Mesenchymal stem cell (in vitro differentiated cells and primary cell): Measurements from ENCODE around the gene TRMT61A.

Experiments used
- DNase-seq: peaks from one replicate; pipeline ENCODE4 v3.0.0-alpha.2; 2013
- H2AFZ ChIP-seq: one replicate; pipeline ENCODE4 v1.6.1; 2013; ENCODE audit warnings: low read depth, mild to moderate bottlenecking, control low read depth, inconsistent platforms, low read length, moderate library complexity
- H2AK5ac ChIP-seq: 2 replicates; pipeline ENCODE4 v1.6.1; 2013; ENCODE audit warnings: low read length, moderate library complexity, mild to moderate bottlenecking, inconsistent platforms; ENCODE audit not compliant: severe bottlenecking
- H2BK120ac ChIP-seq: one replicate; pipeline ENCODE4 v1.6.1; 2013; ENCODE audit warnings: low read depth, mild to moderate bottlenecking, inconsistent platforms, low read length, moderate library complexity
- H2BK12ac ChIP-seq, 2 experiments: one replicate each; pipeline ENCODE4 v1.6.1; 2013; ENCODE audit warnings: inconsistent platforms in 2 of 2, low read length in 2 of 2, mild to moderate bottlenecking in 2 of 2, moderate library complexity in 2 of 2, control low read depth in 1 of 2
- H2BK15ac ChIP-seq: one replicate; pipeline ENCODE4 v1.6.1; 2013; ENCODE audit warnings: mild to moderate bottlenecking, low read depth, inconsistent platforms; ENCODE audit not compliant: poor library complexity, severe bottlenecking
- H2BK5ac ChIP-seq: 2 replicates; pipeline ENCODE4 v1.6.1; 2013; ENCODE audit warnings: low read depth, mild to moderate bottlenecking, low read length, control low read depth, inconsistent platforms; ENCODE audit not compliant: poor library complexity, severe bottlenecking
- H3K14ac ChIP-seq, 2 experiments: one replicate each; pipeline ENCODE4 v1.6.1; 2013; ENCODE audit warnings: inconsistent platforms in 2 of 2, low read length in 2 of 2, control low read depth in 1 of 2, mild to moderate bottlenecking in 1 of 2, moderate library complexity in 1 of 2
- H3K18ac ChIP-seq, 2 experiments: one replicate each; pipeline ENCODE4 v1.6.1; 2013; ENCODE audit warnings: inconsistent platforms in 2 of 2, low read length in 2 of 2, control low read depth in 1 of 2, low read depth in 1 of 2, mild to moderate bottlenecking in 1 of 2
- H3K23ac ChIP-seq, 2 experiments: one replicate each; pipeline ENCODE4 v1.6.1; 2013; ENCODE audit warnings: inconsistent platforms in 2 of 2, low read length in 2 of 2, mild to moderate bottlenecking in 2 of 2, moderate library complexity in 2 of 2, control low read depth in 1 of 2
- H3K27ac ChIP-seq: 2 replicates; pipeline ENCODE4 v1.5.1; 2013; ENCODE audit warnings: mild to moderate bottlenecking, moderate library complexity, low read length, control low read depth, inconsistent platforms; ENCODE audit not compliant: poor library complexity, severe bottlenecking
- H3K27me3 ChIP-seq, 2 experiments: 2 replicates each; pipeline versions ENCODE4 v1.6.1 to v1.7.0; 2013; ENCODE audit warnings: low read length in 2 of 2, mild to moderate bottlenecking in 2 of 2, moderate library complexity in 2 of 2, control low read depth in 1 of 2, inconsistent platforms in 1 of 2; ENCODE audit not compliant: control insufficient read depth in 1 of 2, insufficient read depth in 1 of 2
- H3K36me3 ChIP-seq, 2 experiments: 2 replicates each; pipeline versions ENCODE4 v1.6.1 to v1.7.0; 2013; ENCODE audit warnings: low read length in 2 of 2, control low read depth in 1 of 2, inconsistent platforms in 1 of 2, low read depth in 1 of 2, mild to moderate bottlenecking in 1 of 2; ENCODE audit not compliant: insufficient read depth in 2 of 2, control insufficient read depth in 1 of 2
- H3K4ac ChIP-seq, 2 experiments: one replicate each; pipeline ENCODE4 v1.6.1; 2013; ENCODE audit warnings: inconsistent platforms in 2 of 2, low read length in 2 of 2, mild to moderate bottlenecking in 2 of 2, moderate library complexity in 2 of 2, control low read depth in 1 of 2, low read depth in 1 of 2
- H3K4me1 ChIP-seq: 2 replicates; pipeline ENCODE4 v1.6.1; 2013; ENCODE audit warnings: low read depth, low read length, control low read depth; ENCODE audit not compliant: control insufficient read depth, insufficient read depth
- H3K4me2 ChIP-seq: 2 replicates; pipeline ENCODE4 v1.6.1; 2013; ENCODE audit warnings: low read length, mild to moderate bottlenecking, inconsistent platforms; ENCODE audit not compliant: poor library complexity, severe bottlenecking
- H3K4me3 ChIP-seq, 2 experiments: 2 replicates each; pipeline versions ENCODE4 v1.5.1 to v1.7.0; 2013; ENCODE audit warnings: low read length in 2 of 2, mild to moderate bottlenecking in 2 of 2, control low read depth in 1 of 2, low read depth in 1 of 2; ENCODE audit not compliant: insufficient read depth in 1 of 2
- H3K79me1 ChIP-seq: replicated peaks from 2 replicates; pipeline ENCODE4 v1.6.1; 2013; ENCODE audit warnings: mild to moderate bottlenecking, control low read depth, low read length, inconsistent platforms; ENCODE audit not compliant: poor library complexity, severe bottlenecking
- H3K9ac ChIP-seq: 2 replicates; pipeline ENCODE4 v1.7.0; 2013; ENCODE audit warnings: mild to moderate bottlenecking, low read length, moderate library complexity
- H3K9me3 ChIP-seq: 2 replicates; pipeline ENCODE4 v1.7.0; 2013; ENCODE audit warnings: mild to moderate bottlenecking, low read length; ENCODE audit not compliant: control insufficient read depth
- H4K8ac ChIP-seq: one replicate; pipeline ENCODE4 v1.6.1; 2013; ENCODE audit warnings: inconsistent platforms, mild to moderate bottlenecking, low read length, moderate library complexity
- H4K91ac ChIP-seq: one replicate; pipeline ENCODE4 v1.6.1; 2013; ENCODE audit warnings: mild to moderate bottlenecking, low read length, inconsistent platforms
- WGBS: methylation state at CpG from one replicate; pipeline ENCODE4 v1.1.7; 2013; ENCODE audit warnings: mixed read lengths; 5-methylcytosine and 5-hydroxymethylcytosine counted together

TRMT61A gene

DNA sequence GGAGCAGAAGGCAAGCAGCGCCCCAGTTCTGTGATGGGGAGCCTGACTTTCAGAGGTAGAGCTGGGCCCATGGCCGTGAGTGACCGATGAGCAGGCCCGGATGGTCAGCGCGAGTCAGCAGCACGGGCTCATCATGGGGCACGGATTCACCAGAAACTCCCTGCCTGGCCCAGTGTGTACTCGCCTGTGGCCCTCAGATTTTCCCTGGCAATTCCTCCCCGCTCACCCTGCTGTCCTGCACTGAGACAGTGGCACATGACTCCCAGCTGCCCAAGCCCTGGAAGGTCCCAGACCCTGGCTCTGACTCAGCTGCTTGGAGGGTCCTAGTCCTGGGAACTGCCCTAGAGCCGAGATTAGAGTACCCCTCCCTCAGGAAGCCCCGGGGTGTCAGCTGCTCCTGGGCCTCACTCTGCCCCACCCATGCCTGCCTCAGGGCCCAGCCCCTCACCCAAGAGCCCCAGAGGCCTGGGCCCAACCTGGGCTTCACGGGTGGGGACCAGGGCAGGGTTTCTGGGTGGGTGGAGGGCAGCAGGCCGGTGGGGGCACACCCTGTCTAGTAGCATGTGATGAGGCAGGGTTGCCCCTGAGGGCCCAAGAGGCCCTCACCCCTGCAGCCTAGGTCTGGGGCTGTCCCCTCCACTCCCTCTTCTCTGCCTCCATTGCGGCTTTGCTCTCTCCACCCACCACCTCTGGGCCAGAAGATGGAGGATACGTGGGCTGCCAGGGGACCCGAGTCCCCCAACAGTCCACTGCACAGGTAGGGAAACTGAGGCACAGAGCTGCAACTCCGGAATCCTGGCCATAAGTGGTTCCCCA is 8.4 kb downstream of the TRMT61A start:
- no peak overlapping the region for H2AFZ ChIP-seq
- no peak overlapping the region for H2BK120ac ChIP-seq
- H2BK12ac ChIP-seq, result no peak overlapping the region
- H3K23ac ChIP-seq, result no peak overlapping the region
- no peak overlapping the region for H3K14ac ChIP-seq
- H3K9ac ChIP-seq, result peak overlapping the region; percentile 66
- WGBS, result 87% methylated on average over 15 of the region's 18 CpGs
- H3K79me1 ChIP-seq, result peaks cover 3% of the 10 kb centered on the region
- H4K91ac ChIP-seq, result peak overlapping the region; percentile 43
- H2BK15ac ChIP-seq, result no peak overlapping the region
- no peaks in the 10 kb centered on the region for H3K9me3 ChIP-seq
- H2AK5ac ChIP-seq, result no peak overlapping the region
- H2BK5ac ChIP-seq, result no peak overlapping the region
- peak; percentile 23 for DNase-seq
- H3K4me2 ChIP-seq, result no peak overlapping the region
- H3K27ac ChIP-seq, result no peak overlapping the region
- H3K4ac ChIP-seq, result no peak overlapping the region
- H3K4me3 ChIP-seq, result no peak overlapping the region
- H4K8ac ChIP-seq, result no peak overlapping the region
- H3K4me1 ChIP-seq, result peaks cover 46% of the 10 kb centered on the region
- H3K27me3 ChIP-seq, result no peaks in the 10 kb centered on the region
- peak overlapping the region in 1 of 2 experiments; percentile 23 for H3K18ac ChIP-seq
- peaks cover 5 to 53% of the 10 kb centered on the region in 2 experiments for H3K36me3 ChIP-seq

- Histone ChIP-seq H3K18ac (no peak overlapping the region), H3K9ac (peak overlapping the region; percentile 22), H3K4me1 (peaks cover 53% of the 10 kb centered on the region), H2AK5ac (no peak overlapping the region), H3K14ac (no peak overlapping the region), H3K27me3 (no peaks in the 10 kb centered on the region), H2BK15ac (peak overlapping the region; percentile 39), H4K91ac (peak overlapping the region; percentile 18), H2BK12ac (no peak overlapping the region), H2BK5ac (no peak overlapping the region), H3K27ac (no peak overlapping the region), H3K23ac (no peak overlapping the region), H3K4me2 (no peak overlapping the region), H3K79me1 (no peaks in the 10 kb centered on the region), H3K4ac (no peak overlapping the region), H3K36me3 (peaks cover 0 to 42% of the 10 kb centered on the region in 2 experiments), H3K4me3 (no peak overlapping the region), H4K8ac (no peak overlapping the region), H2BK120ac (no peak overlapping the region), H2AFZ (no peak overlapping the region), H3K9me3 (no peaks in the 10 kb centered on the region)
- no peak for DNase-seq
- WGBS, result 80% methylated on average over 30 of the region's 30 CpGs
Measured at GRCh38 chr14:103538291-103539055, 9.5 kb downstream of the TRMT61A start.

GRCh38 chr14:103539056-103539825 is 10.2 kb downstream of the TRMT61A start:
- no peak for DNase-seq

More at GRCh38 chr14:103539056-103539825, 10.2 kb downstream of the TRMT61A start:
- peak overlapping the region; percentile 22 for H3K9ac ChIP-seq
- no peak overlapping the region for H3K4ac ChIP-seq
- no peak overlapping the region for H3K14ac ChIP-seq
- no peak overlapping the region for H3K4me3 ChIP-seq
- peak overlapping the region; percentile 40 for H2AK5ac ChIP-seq
- H3K18ac ChIP-seq, result no peak overlapping the region
- H3K36me3 ChIP-seq, result peaks cover 0 to 38% of the 10 kb centered on the region in 2 experiments
- H2BK15ac ChIP-seq, result no peak overlapping the region
- no peak overlapping the region for H4K91ac ChIP-seq
- no peak overlapping the region for H2AFZ ChIP-seq
- H2BK120ac ChIP-seq, result no peak overlapping the region
- peaks cover 59% of the 10 kb centered on the region for H3K4me1 ChIP-seq
- no peak overlapping the region for H4K8ac ChIP-seq
- H2BK5ac ChIP-seq, result no peak overlapping the region
- no peaks in the 10 kb centered on the region for H3K79me1 ChIP-seq
- no peak overlapping the region for H3K23ac ChIP-seq
- no peak overlapping the region for H3K27ac ChIP-seq
- no peak overlapping the region for H3K4me2 ChIP-seq
- H3K27me3 ChIP-seq, result no peaks in the 10 kb centered on the region
- 82% methylated on average over 28 of the region's 28 CpGs for WGBS
- peak overlapping the region in 1 of 2 experiments; percentile 67 for H2BK12ac ChIP-seq
- H3K9me3 ChIP-seq, result no peaks in the 10 kb centered on the region
